Left ventricle myocardium inferior (tissue), 1 donor: ENCODE measurements around the gene LRMDA. TPM values are rescaled to one million over a fixed set of nuclear protein-coding genes. Genes with fewer than 3 reads are reported as not detected.
A peak's percentile ranks its signal among the peaks of the same experiment; 100 is the strongest.

Source experiments
- DNase-seq: peaks from one replicate; pipeline ENCODE4 v3.0.0-alpha.2; 2020
- H3K27ac ChIP-seq: fragments of 200-600 bp; replicated peaks from 2 replicates; pipeline ENCODE4 v1.8.0; 2021
- H3K27me3 ChIP-seq: fragments of 200-600 bp; 2 replicates; pipeline ENCODE4 v1.8.0; 2021; ENCODE audit warnings: low read depth
- H3K36me3 ChIP-seq: fragments of 200-600 bp; 2 replicates; pipeline ENCODE4 v1.8.0; 2021
- H3K4me1 ChIP-seq: fragments of 200-600 bp; 2 replicates; pipeline ENCODE4 v1.8.0; 2021
- H3K4me3 ChIP-seq: fragments of 200-600 bp; 2 replicates; pipeline ENCODE4 v1.8.0; 2021; ENCODE audit warnings: mild to moderate bottlenecking, moderate library complexity
- H3K9me3 ChIP-seq: fragments of 200-600 bp; replicated peaks from 2 replicates; pipeline ENCODE4 v1.8.0; 2021
- intact Hi-C: fragments of 100-400 bp; cut with micrococcal nuclease; formaldehyde crosslinking; loops from one replicate; pipeline ENCODE4 v1.11.0; 2022
- total RNA-seq: library from RNA; stranded (reverse); fragmentation: NEBNext Ultra II Directional; extraction: Animal tissue kit (Norgen Biotek cat#: 25700); gene quantifications from one replicate; pipeline ENCODE4 v1.2.1, GENCODE V29; 2021
- TF ChIP-seq, protein P1 (sequence below): fragments of 200-600 bp; IDR thresholded peaks from 2 replicates; pipeline ENCODE4 v1.8.0; 2021; ENCODE audit warnings: antibody characterized with exemption, mild to moderate bottlenecking, borderline replicate concordance
- donor health status: DM: no; HTN: yes; CAD: no; lungs with severe emphysema.

LRMDA gene
- total RNA-seq, 1 donor from 2014 or later: 18.7 TPM

DNA sequence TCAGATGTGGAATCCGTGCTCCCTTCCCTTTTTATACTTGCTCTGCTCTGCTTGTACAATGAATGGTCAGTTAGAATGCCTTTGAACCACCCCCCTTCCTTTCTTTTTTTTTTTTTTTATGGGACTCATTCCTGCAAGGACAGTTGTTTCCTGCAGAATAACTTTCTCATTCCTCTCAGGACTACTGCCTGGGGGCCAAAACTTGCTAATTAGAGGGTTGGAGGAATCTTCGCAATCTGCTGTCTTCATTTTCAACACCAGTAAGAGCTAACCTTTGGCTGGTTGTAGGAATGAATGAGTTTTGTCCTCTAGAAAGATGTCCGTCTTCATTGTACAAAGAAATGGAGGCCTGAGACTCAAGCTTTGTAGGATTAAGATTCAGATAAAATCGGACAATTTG is 868.1 kb downstream of the LRMDA start:
- Histone ChIP-seq H3K27ac (no peak overlapping the region), H3K27me3 (no peaks in the 10 kb centered on the region), H3K4me1 (peaks cover 30% of the 10 kb centered on the region), H3K36me3 (no peaks in the 10 kb centered on the region), H3K9me3 (no peaks in the 10 kb centered on the region), H3K4me3 (no peak overlapping the region)
- intact Hi-C loops: no loop called here
- no peak for DNase-seq
- TF ChIP-seq, protein P1, sequence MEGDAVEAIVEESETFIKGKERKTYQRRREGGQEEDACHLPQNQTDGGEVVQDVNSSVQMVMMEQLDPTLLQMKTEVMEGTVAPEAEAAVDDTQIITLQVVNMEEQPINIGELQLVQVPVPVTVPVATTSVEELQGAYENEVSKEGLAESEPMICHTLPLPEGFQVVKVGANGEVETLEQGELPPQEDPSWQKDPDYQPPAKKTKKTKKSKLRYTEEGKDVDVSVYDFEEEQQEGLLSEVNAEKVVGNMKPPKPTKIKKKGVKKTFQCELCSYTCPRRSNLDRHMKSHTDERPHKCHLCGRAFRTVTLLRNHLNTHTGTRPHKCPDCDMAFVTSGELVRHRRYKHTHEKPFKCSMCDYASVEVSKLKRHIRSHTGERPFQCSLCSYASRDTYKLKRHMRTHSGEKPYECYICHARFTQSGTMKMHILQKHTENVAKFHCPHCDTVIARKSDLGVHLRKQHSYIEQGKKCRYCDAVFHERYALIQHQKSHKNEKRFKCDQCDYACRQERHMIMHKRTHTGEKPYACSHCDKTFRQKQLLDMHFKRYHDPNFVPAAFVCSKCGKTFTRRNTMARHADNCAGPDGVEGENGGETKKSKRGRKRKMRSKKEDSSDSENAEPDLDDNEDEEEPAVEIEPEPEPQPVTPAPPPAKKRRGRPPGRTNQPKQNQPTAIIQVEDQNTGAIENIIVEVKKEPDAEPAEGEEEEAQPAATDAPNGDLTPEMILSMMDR: no peak

DNA sequence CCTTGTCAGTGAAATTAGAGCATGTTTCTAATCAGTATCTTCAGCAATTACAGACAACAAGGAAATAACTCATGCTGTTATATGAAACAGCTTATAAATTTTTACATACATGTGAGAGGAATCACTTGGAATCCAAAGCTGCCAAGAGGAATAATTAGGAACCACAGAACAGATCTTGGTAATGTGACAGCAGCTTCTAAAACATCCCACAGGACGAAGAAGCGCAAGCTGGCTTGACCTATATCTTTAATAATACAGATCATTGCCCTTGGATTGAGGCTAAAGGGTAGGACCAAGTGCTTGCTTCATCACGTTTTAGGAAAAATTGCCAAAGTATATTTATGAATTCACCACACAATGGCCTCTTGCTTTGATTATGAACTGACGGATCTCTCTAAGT is 869.8 kb downstream of the LRMDA start:
- Histone ChIP-seq H3K9me3 (no peaks in the 10 kb centered on the region), H3K4me3 (no peak overlapping the region), H3K36me3 (no peaks in the 10 kb centered on the region), H3K4me1 (peaks cover 30% of the 10 kb centered on the region), H3K27me3 (no peaks in the 10 kb centered on the region), H3K27ac (no peak overlapping the region)
- intact Hi-C loops: no loop called here
- TF ChIP-seq, protein P1: no peak
- no peak for DNase-seq

DNA sequence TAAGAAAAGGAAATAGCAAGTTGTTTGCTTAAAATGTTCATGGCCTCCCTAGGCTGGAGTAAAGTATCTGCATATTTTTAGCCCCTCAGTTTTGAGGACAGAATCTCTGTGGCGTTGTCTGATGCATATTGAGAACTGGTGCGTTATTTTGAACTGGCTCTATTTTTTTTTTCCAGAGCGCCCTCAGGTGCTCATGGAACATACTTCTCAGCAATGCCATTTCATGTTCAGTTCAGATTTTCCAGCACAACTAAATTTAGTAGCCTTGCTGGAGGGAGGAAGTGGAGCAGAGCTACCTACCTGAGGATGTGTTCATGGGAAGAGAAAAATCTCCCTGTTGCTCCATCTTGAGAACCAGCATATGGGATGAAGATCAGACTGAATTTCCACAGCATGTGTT is 870.5 kb downstream of the LRMDA start:
- intact Hi-C loops: no loop called here
- TF ChIP-seq, protein P1: no peak
- H3K27me3 ChIP-seq: no peaks in the 10 kb centered on the region
- no peak overlapping the region for H3K27ac ChIP-seq
- H3K9me3 ChIP-seq: no peaks in the 10 kb centered on the region
- no peaks in the 10 kb centered on the region for H3K36me3 ChIP-seq
- H3K4me3 ChIP-seq: no peak overlapping the region
- peaks cover 30% of the 10 kb centered on the region for H3K4me1 ChIP-seq
- no peak for DNase-seq

DNA sequence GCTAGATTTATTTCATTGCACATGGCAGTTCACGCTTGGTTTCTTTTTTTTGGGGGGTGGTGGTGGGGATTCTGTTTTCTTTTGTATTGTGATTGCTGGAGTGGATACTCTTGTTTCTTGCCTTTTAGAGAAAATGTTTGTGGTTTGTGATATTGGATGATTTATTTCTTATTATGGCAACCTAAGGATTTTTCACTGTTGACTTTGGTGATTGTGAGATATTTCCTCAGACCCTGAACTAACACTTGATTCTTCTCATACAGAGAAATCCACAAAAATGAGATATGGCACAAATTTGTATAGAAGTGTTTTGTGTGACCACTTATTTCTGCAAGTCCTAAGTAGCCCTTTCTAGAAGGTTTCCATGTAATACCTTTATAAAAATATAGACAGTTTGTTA is 871.1 kb downstream of the LRMDA start:
- TF ChIP-seq, protein P1: no peak
- Histone ChIP-seq H3K4me3 (no peak overlapping the region), H3K36me3 (no peaks in the 10 kb centered on the region), H3K4me1 (peaks cover 30% of the 10 kb centered on the region), H3K27me3 (no peaks in the 10 kb centered on the region), H3K27ac (no peak overlapping the region), H3K9me3 (no peaks in the 10 kb centered on the region)
- intact Hi-C loops: no loop called here
- DNase-seq: no peak

DNA sequence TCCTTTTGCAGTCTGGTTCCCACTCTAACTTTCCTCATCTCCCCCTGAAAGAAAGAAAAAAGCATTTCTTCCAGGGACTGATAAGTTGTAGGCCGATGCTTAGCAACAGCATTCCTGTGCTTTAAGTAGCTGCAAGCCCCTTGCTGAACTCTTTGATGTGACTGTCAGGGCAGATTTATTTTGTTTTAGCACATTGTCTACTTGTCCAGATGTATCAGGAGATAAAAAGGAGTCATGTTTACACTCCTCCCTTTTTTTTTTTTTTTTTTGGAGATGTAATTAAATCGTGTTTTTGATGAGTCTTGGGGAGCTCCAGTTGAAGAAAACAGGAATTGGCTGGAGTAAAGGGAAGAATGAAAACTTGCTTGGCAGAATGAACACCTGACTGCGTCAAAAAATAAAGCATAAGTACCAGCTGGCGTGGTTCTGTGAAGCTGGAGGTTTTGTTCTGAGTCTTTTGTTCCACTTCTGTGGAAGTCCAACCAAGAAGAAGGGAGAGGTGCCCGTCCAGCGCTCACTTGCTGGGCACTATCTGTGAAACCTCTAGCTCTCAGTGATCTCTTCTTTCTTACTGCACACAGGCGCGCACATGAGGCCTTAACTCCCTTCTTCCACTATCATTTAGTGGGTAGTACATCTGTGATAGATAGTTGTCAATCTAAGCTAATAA is 871.7 kb downstream of the LRMDA start:
- Histone ChIP-seq H3K27ac (peak overlapping the region; percentile 41), H3K4me1 (peaks cover 30% of the 10 kb centered on the region), H3K36me3 (no peaks in the 10 kb centered on the region), H3K4me3 (no peak overlapping the region), H3K9me3 (no peaks in the 10 kb centered on the region), H3K27me3 (no peaks in the 10 kb centered on the region)
- TF ChIP-seq, protein P1: no peak
- no peak for DNase-seq
- intact Hi-C loops: no loop called here
